UCSD-AML1 (cell line): ENCODE data around the gene TXNRD2.
A peak's percentile ranks its signal among the peaks of the same experiment; 100 is the strongest.
"Not testable (repeated sequence)": the region's sequence is repeated elsewhere in the genome, so short reads cannot be mapped to it uniquely, and the experiment has no call there.

Source experiments
- DNase-seq: peaks from one replicate; lab custom pipeline; 2025; ENCODE audit not compliant: unreplicated experiment; lab: John Stamatoyannopoulos, UW

Gene TXNRD2

GRCh38 chr22:19848298-19849224 is 93.1 kb downstream of the TXNRD2 start:
- no peak for DNase-seq

- no peak for DNase-seq
These were observed 94.3 kb downstream of the TXNRD2 start for GRCh38 chr22:19847345-19847632.

- no peak for DNase-seq
These were observed 94.8 kb downstream of the TXNRD2 start for GRCh38 chr22:19846620-19847344.

GRCh38 chr22:19845054-19845722 is 96.4 kb downstream of the TXNRD2 start:
- DNase-seq: no peak

- peak; percentile 80 for DNase-seq
These were observed 97.1 kb downstream of the TXNRD2 start for GRCh38 chr22:19844377-19845053.

- no peak for DNase-seq
These were observed 97.7 kb downstream of the TXNRD2 start for GRCh38 chr22:19843857-19844376.

GRCh38 chr22:19843107-19843856 is 98.3 kb downstream of the TXNRD2 start:
- DNase-seq: no peak

GRCh38 chr22:19842393-19843106 is 99.1 kb downstream of the TXNRD2 start:
- no peak for DNase-seq

GRCh38 chr22:19841641-19842392 is 99.8 kb downstream of the TXNRD2 start:
- no peak for DNase-seq

GRCh38 chr22:19840955-19841640 is 100.5 kb downstream of the TXNRD2 start:
- no peak for DNase-seq

- DNase-seq: no peak
These were observed 101.6 kb downstream of the TXNRD2 start for GRCh38 chr22:19840059-19840458.

- DNase-seq: no peak
These were observed 103.7 kb downstream of the TXNRD2 start for GRCh38 chr22:19837915-19838314.

GRCh38 chr22:19836512-19836911 is 105.1 kb downstream of the TXNRD2 start:
- no peak for DNase-seq

GRCh38 chr22:19834599-19834998 is 107.0 kb downstream of the TXNRD2 start:
- DNase-seq: no peak

GRCh38 chr22:19833327-19833726 is 108.3 kb downstream of the TXNRD2 start:
- not testable (repeated sequence) for DNase-seq

GRCh38 chr22:19832476-19833108 is 109.0 kb downstream of the TXNRD2 start:
- DNase-seq: no peak

- not testable (repeated sequence) for DNase-seq
These were observed 109.6 kb downstream of the TXNRD2 start for GRCh38 chr22:19831979-19832378.

- no peak for DNase-seq
These were observed 110.6 kb downstream of the TXNRD2 start for GRCh38 chr22:19831016-19831415.
